Testis (tissue), 3 donors: Measurements from ENCODE around the gene DUSP7. TPM values are rescaled to one million over a fixed set of nuclear protein-coding genes. Genes with fewer than 3 reads are reported as not detected.
A peak's percentile ranks its signal among the peaks of the same experiment; 100 is the strongest.

Source experiments
- DNase-seq: peaks from one replicate; pipeline ENCODE4 v3.0.0-alpha.2; 2019
- H3K27ac ChIP-seq, 2 donors: fragments of 200-600 bp; sonication (generic); one replicate each; pipeline ENCODE4 v1.5.1; 2019
- H3K27me3 ChIP-seq: fragments of 200-600 bp; sonication (generic); one replicate; pipeline ENCODE4 v1.5.1; 2019
- H3K36me3 ChIP-seq: fragments of 200-600 bp; sonication (generic); one replicate; pipeline ENCODE4 v1.5.1; 2017; ENCODE audit warnings: low read depth; ENCODE audit errors: missing control alignments
- H3K4me1 ChIP-seq: fragments of 200-600 bp; sonication (generic); one replicate; pipeline ENCODE4 v1.5.1; 2019
- H3K4me3 ChIP-seq, 2 donors: fragments of 200-600 bp; sonication (generic); one replicate each; pipeline ENCODE4 v1.5.1; 2017 to 2019
- H3K9me3 ChIP-seq: fragments of 200-600 bp; sonication (generic); one replicate; pipeline ENCODE4 v1.5.1; 2017
- CTCF ChIP-seq, 3 experiments: fragments of 450-650 bp in 2 of 3; fragments of 200-600 bp in 1 of 3; sonication (generic) in 1 of 3; IDR thresholded peaks; one replicate each; pipeline ENCODE4 v1.5.1; 2016 to 2019; ENCODE audit warnings: antibody characterized with exemption in 3 of 3, mild to moderate bottlenecking in 2 of 3, moderate library complexity in 1 of 3
- POLR2A ChIP-seq: fragments of 450-650 bp; IDR thresholded peaks from one replicate; pipeline ENCODE4 v1.6.1; 2017; ENCODE audit warnings: antibody characterized with exemption, mild to moderate bottlenecking, moderate library complexity
- WGBS, 2 donors: methylation state at CpG; one replicate each; pipeline ENCODE4 v1.1.5; 2018; 5-methylcytosine and 5-hydroxymethylcytosine counted together
- intact Hi-C: fragments of 100-400 bp; cut with DNase I; formaldehyde crosslinking; loops from one replicate; pipeline ENCODE4 v1.15.1; 2023; ENCODE audit warnings: low total_unique reads
- polyA plus RNA-seq: library from polyadenylated mRNA; stranded (reverse); fragments of 350-450 nt; fragmentation: Illumina TruSeq; extraction: RNeasy Lipid Tissue Mini Kit (QIAGEN cat#74804); gene quantifications from one replicate; pipeline ENCODE4 v1.2.3, GENCODE V29; 2014; ENCODE audit warnings: low read depth, low replicate concordance; ENCODE audit not compliant: insufficient read depth
- total RNA-seq, 2 donors: library from RNA; depleted of rRNA; stranded (reverse); fragments of >200 nt; gene quantifications; one replicate each; pipeline ENCODE4 v1.2.3, GENCODE V29; 2016

DUSP7 gene
- total and polyA plus RNA-seq, 3 donors from 2014 or later = 25.1 to 48.8 (median 40.6) TPM

GRCh38 chr3:52079958-52080357 lies 23.6 kb upstream of the DUSP7 start:
- Histone ChIP-seq H3K4me3 (no peak overlapping the region), H3K27ac (no peak overlapping the region), H3K4me1 (peaks cover 13% of the 10 kb centered on the region), H3K36me3 (no peaks in the 10 kb centered on the region), H3K27me3 (no peaks in the 10 kb centered on the region), H3K9me3 (no peaks in the 10 kb centered on the region)
- TF ChIP-seq CTCF (IDR thresholded peaks at IDR 0.05) (no peak), POLR2A (no peak)
- no peak for DNase-seq
- 91% methylated on average over 5 of the region's 5 CpGs for WGBS, 2 donors
- intact Hi-C loops = no loop called here

GRCh38 chr3:52078781-52079560 lies 22.6 kb upstream of the DUSP7 start:
- no peaks in the 10 kb centered on the region for H3K27me3 ChIP-seq
- no peak for DNase-seq

GRCh38 chr3:52077925-52078324 lies 21.6 kb upstream of the DUSP7 start:
- DNase-seq = no peak
- Histone ChIP-seq H3K4me1 (peaks cover 13% of the 10 kb centered on the region), H3K9me3 (no peaks in the 10 kb centered on the region), H3K4me3 (no peak overlapping the region), H3K36me3 (no peaks in the 10 kb centered on the region), H3K27ac (peak overlapping the region; percentile 50 to 76), H3K27me3 (no peaks in the 10 kb centered on the region)
- intact Hi-C loops = no loop called here
- no peak for TF ChIP-seq POLR2A
- TF ChIP-seq CTCF (IDR thresholded peaks at IDR 0.05) = no peak
- 49 to 55% methylated on average over 3 of the region's 3 CpGs for WGBS, 2 donors

More at GRCh38 chr3:52078781-52079560, 22.6 kb upstream of the DUSP7 start:
- WGBS, 2 donors = 94 to 97% methylated on average over 18 to 19 of the region's 19 CpGs
- H3K27ac ChIP-seq = no peak overlapping the region
- H3K9me3 ChIP-seq = no peaks in the 10 kb centered on the region
- intact Hi-C loops = no loop called here
- H3K4me3 ChIP-seq = no peak overlapping the region
- TF ChIP-seq CTCF (IDR thresholded peaks at IDR 0.05) = no peak
- no peak for TF ChIP-seq POLR2A
- no peaks in the 10 kb centered on the region for H3K36me3 ChIP-seq
- peaks cover 13% of the 10 kb centered on the region for H3K4me1 ChIP-seq

DNA sequence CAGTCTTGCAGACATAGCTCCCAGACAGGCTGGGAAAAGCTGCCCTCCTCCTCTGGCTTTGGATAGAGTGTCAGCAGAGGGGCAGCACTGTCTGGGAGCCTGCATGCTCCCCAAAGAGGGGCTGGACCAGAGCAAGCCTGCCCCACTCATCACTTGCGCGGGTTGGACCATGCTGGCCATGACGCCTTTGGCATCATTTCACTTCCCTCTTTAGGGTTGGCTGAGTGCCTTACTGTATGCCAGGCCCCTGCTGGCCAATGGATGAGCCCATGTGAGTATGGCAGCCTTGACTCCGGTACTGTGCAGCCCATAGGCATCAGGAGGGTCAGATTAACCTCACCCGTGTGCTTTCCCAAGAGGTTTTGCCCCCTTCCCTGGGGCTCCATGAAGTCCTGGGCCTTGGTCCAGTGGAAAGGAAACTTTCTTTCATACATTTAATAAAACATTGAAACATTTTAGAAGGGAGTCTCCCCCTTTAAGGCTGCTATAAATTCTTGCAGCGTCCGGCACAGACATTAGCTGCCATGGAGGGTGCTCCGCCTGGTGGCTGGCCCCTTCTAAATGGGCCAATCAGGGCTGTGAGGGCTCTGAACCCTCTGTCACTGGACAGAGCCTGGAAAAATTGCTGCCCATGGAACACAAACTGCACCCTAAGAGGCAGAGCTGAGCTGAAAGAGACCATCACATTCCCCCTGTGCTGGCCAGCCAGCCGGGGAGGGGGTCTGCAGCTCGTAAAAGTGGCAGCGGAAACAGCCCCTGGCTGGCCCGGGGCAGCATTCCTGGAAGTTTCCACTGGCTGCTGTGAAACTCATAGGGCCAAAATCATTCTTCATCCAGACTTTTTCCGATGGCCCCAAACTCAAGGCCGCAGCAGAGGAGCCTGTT lies 20.8 kb upstream of the DUSP7 start:
- no peak for DNase-seq
- Histone ChIP-seq H3K9me3 (no peaks in the 10 kb centered on the region), H3K27me3 (no peaks in the 10 kb centered on the region), H3K4me3 (no peak overlapping the region), H3K4me1 (peaks cover 13% of the 10 kb centered on the region), H3K36me3 (no peaks in the 10 kb centered on the region), H3K27ac (peak overlapping the region; percentile 50 to 76)
- TF ChIP-seq CTCF (IDR thresholded peaks at IDR 0.05) (peak in 1 of 3 experiments; percentile 24), POLR2A (no peak)
- 48 to 52% methylated on average over 14 of the region's 14 CpGs for WGBS, 2 donors
- intact Hi-C loops = no loop called here
